HEK293 (cell line): ENCODE measurements around the gene SBNO2.

Experiments used
- CTCF ChIA-PET: fragments of 350-600 bp; formaldehyde crosslinking; extraction: SDS; loops from one replicate; lab custom pipeline; 2021; ENCODE audit warnings: antibody characterized with exemption; lab: Yijun Ruan, JAX
- POLR2A ChIA-PET: fragments of 300-600 bp; formaldehyde crosslinking; extraction: SDS; loops from one replicate; lab custom pipeline; 2020; ENCODE audit warnings: antibody characterized with exemption, inconsistent platforms; lab: Yijun Ruan, JAX
- H3K27ac ChIP-seq: fragments of 200-500 bp; sonication (Bioruptor generic); 2 replicates; pipeline ENCODE4 v1.5.1; 2014; ENCODE audit warnings: low read depth, low read length, control low read depth, inconsistent platforms; ENCODE audit errors: extremely low read depth
- H3K36me3 ChIP-seq, 2 experiments: fragments of 200-500 bp in 1 of 2; sonication (Bioruptor generic) in 1 of 2; 1 replicate in 1 of 2; 2 replicates in 1 of 2; pipeline ENCODE4 v1.5.1; 2014 to 2017; ENCODE audit warnings: inconsistent platforms in 2 of 2, low read length in 2 of 2; ENCODE audit not compliant: control insufficient read depth in 2 of 2, insufficient read depth in 1 of 2
- H3K4me1 ChIP-seq: fragments of 200-500 bp; sonication (Bioruptor generic); 2 replicates; pipeline ENCODE4 v1.5.1; 2014; ENCODE audit warnings: mild to moderate bottlenecking, low read length, inconsistent platforms; ENCODE audit not compliant: control insufficient read depth, insufficient read depth
- H3K4me3 ChIP-seq: 2 replicates; pipeline ENCODE4 v1.5.1; 2011; ENCODE audit warnings: low read depth, mild to moderate bottlenecking, control low read depth, low read length, moderate library complexity
- H3K9me3 ChIP-seq: fragments of 200-500 bp; sonication (Bioruptor generic); 2 replicates; pipeline ENCODE4 v1.5.1; 2014; ENCODE audit warnings: low read depth, low read length, inconsistent platforms; ENCODE audit not compliant: control insufficient read depth, insufficient read depth
- KLF10 ChIP-seq: fragments of 450-650 bp; IDR thresholded peaks from 2 replicates; pipeline ENCODE4 v1.5.1; 2018; ENCODE audit warnings: missing biosample characterization, mild to moderate bottlenecking, missing genetic modification characterization
- KLF16 ChIP-seq: fragments of 450-650 bp; formaldehyde crosslinking; IDR thresholded peaks from 2 replicates; pipeline ENCODE4 v1.5.1; 2017; ENCODE audit warnings: missing biosample characterization, missing genetic modification characterization
- MZF1 ChIP-seq: fragments of 450-650 bp; formaldehyde crosslinking; IDR thresholded peaks from 2 replicates; pipeline ENCODE4 v1.5.1; 2017; ENCODE audit warnings: missing biosample characterization, missing genetic modification characterization, borderline replicate concordance
- OSR2 ChIP-seq: fragments of 450-650 bp; formaldehyde crosslinking; IDR thresholded peaks from 2 replicates; pipeline ENCODE4 v1.5.1; 2016; ENCODE audit warnings: missing biosample characterization, missing genetic modification characterization
- PRDM6 ChIP-seq: fragments of 450-650 bp; formaldehyde crosslinking; IDR thresholded peaks from 2 replicates; pipeline ENCODE4 v1.5.1; 2017; ENCODE audit warnings: missing biosample characterization, missing genetic modification characterization
- SP3 ChIP-seq: fragments of 450-650 bp; formaldehyde crosslinking; IDR thresholded peaks from 2 replicates; pipeline ENCODE4 v1.5.1; 2016; ENCODE audit warnings: missing biosample characterization, missing genetic modification characterization
- SP7 ChIP-seq: fragments of 450-650 bp; formaldehyde crosslinking; IDR thresholded peaks from 2 replicates; pipeline ENCODE4 v1.5.1; 2016; ENCODE audit warnings: missing biosample characterization, missing genetic modification characterization
- ZBTB10 ChIP-seq: fragments of 450-650 bp; formaldehyde crosslinking; IDR thresholded peaks from 2 replicates; pipeline ENCODE4 v1.5.1; 2016; ENCODE audit warnings: missing biosample characterization, missing genetic modification characterization
- ZBTB48 ChIP-seq: fragments of 450-650 bp; formaldehyde crosslinking; IDR thresholded peaks from 2 replicates; pipeline ENCODE4 v1.5.1; 2016; ENCODE audit warnings: missing biosample characterization, missing genetic modification characterization
- ZFP69B ChIP-seq: fragments of 450-650 bp; formaldehyde crosslinking; IDR thresholded peaks from 2 replicates; pipeline ENCODE4 v1.5.1; 2016; ENCODE audit warnings: missing biosample characterization, missing genetic modification characterization
- ZNF133 ChIP-seq: fragments of 450-650 bp; formaldehyde crosslinking; IDR thresholded peaks from 2 replicates; pipeline ENCODE4 v1.5.1; 2016; ENCODE audit warnings: missing biosample characterization, missing genetic modification characterization
- ZNF140 ChIP-seq: fragments of 450-650 bp; formaldehyde crosslinking; IDR thresholded peaks from 2 replicates; pipeline ENCODE4 v1.5.1; 2016; ENCODE audit warnings: missing biosample characterization, missing genetic modification characterization
- ZNF174 ChIP-seq: fragments of 450-650 bp; formaldehyde crosslinking; IDR thresholded peaks from 2 replicates; pipeline ENCODE4 v1.5.0; 2017; ENCODE audit warnings: missing biosample characterization, mild to moderate bottlenecking, missing genetic modification characterization
- ZNF335 ChIP-seq: fragments of 450-650 bp; formaldehyde crosslinking; conservative IDR thresholded peaks from 2 replicates; pipeline ENCODE4 v1.5.1; 2016; ENCODE audit warnings: missing biosample characterization, missing genetic modification characterization
- ZNF350 ChIP-seq: fragments of 450-650 bp; formaldehyde crosslinking; IDR thresholded peaks from 2 replicates; pipeline ENCODE4 v1.5.0; 2017; ENCODE audit warnings: missing biosample characterization, mild to moderate bottlenecking, missing genetic modification characterization
- ZNF623 ChIP-seq: fragments of 450-650 bp; formaldehyde crosslinking; IDR thresholded peaks from 2 replicates; pipeline ENCODE4 v1.5.1; 2016; ENCODE audit warnings: missing biosample characterization, missing genetic modification characterization
- ZNF629 ChIP-seq: fragments of 450-650 bp; formaldehyde crosslinking; IDR thresholded peaks from 2 replicates; pipeline ENCODE4 v1.5.1; 2017; ENCODE audit warnings: missing biosample characterization, missing genetic modification characterization
- ZNF768 ChIP-seq: fragments of 450-650 bp; formaldehyde crosslinking; IDR thresholded peaks from 2 replicates; pipeline ENCODE4 v1.5.1; 2018; ENCODE audit warnings: missing biosample characterization, mild to moderate bottlenecking, missing genetic modification characterization
- ZNF792 ChIP-seq: fragments of 450-650 bp; formaldehyde crosslinking; IDR thresholded peaks from 2 replicates; pipeline ENCODE4 v1.5.1; 2016; ENCODE audit warnings: missing biosample characterization, missing genetic modification characterization
- ZNF830 ChIP-seq: fragments of 450-650 bp; IDR thresholded peaks from 2 replicates; pipeline ENCODE4 v1.5.0; 2018; ENCODE audit warnings: missing biosample characterization, missing genetic modification characterization, low read depth, mild to moderate bottlenecking, moderate library complexity
- ZSCAN4 ChIP-seq: fragments of 450-650 bp; formaldehyde crosslinking; IDR thresholded peaks from 2 replicates; pipeline ENCODE4 v1.5.1; 2017; ENCODE audit warnings: missing biosample characterization, missing genetic modification characterization
- TF ChIP-seq, protein P1 (sequence below): fragments of 450-650 bp; formaldehyde crosslinking; IDR thresholded peaks from 2 replicates; pipeline ENCODE4 v1.5.1; 2016; ENCODE audit warnings: missing biosample characterization, missing genetic modification characterization, borderline replicate concordance
- TF ChIP-seq, protein P2 (sequence below): fragments of 450-650 bp; formaldehyde crosslinking; IDR thresholded peaks from 2 replicates; pipeline ENCODE4 v1.5.1; 2017; ENCODE audit warnings: missing biosample characterization, missing genetic modification characterization
- TF ChIP-seq, protein P3 (sequence below): fragments of 450-650 bp; formaldehyde crosslinking; IDR thresholded peaks from 2 replicates; pipeline ENCODE4 v1.5.1; 2016; ENCODE audit warnings: missing biosample characterization, missing genetic modification characterization

The SBNO2 gene

GRCh38 chr19:1066748-1067340 lies 107.2 kb downstream of the SBNO2 start, which contains the start of gene ARHGAP45:
ARHGAP45 (plus strand) TSS chr19:1067167; CDS start chr19:1067406, 239 bp downstream.
- Histone ChIP-seq H3K27ac (no peak within 1 kb of the TSS), H3K4me3 (peak within 1 kb of the TSS; percentile 19), H3K36me3 (peaks cover 0 to 3% of the 10 kb centered on the region in 2 experiments; a peak in 1 of 3 replicates), H3K9me3 (no peaks in the 10 kb centered on the region), H3K4me1 (peaks cover 2% of the 10 kb centered on the region; the same call in 1 of the 2 replicates)
- POLR2A ChIA-PET: interaction anchor here (0.6 to 1.5 kb wide), 8 partner anchors 9 to 101 kb away, joined by 3 to 6 read pairs (median 3); partner anchors contain the start of gene GPX4
- CTCF ChIA-PET: interaction anchor here (0.7 to 0.8 kb wide), 3 partner anchors 9 to 174 kb away, joined by 3 to 5 read pairs (median 3); no protein-coding TSS in a partner anchor
- TF ChIP-seq ZNF792 (tag by site-specific recombination) (no peak), ZNF629 (tag by site-specific recombination) (no peak), ZNF768 (tag by site-specific recombination) (no peak), ZNF350 (tag by site-specific recombination) (no peak), ZNF133 (tag by site-specific recombination) (no peak), ZFP69B (tag by site-specific recombination) (no peak), ZBTB10 (tag by site-specific recombination) (0 out of 2 replicates have a peak, but pooled peaks have one; percentile 9), ZNF174 (tag by site-specific recombination) (no peak), ZSCAN4 (tag by site-specific recombination) (no peak), SP7 (tag by site-specific recombination) (no peak), SP3 (peak; percentile 15; the same call in 1 of the 2 replicates), MZF1 (tag by site-specific recombination) (no peak), ZNF830 (tag by site-specific recombination) (no peak), ZBTB48 (no peak), ZNF623 (tag by site-specific recombination) (no peak), KLF10 (tag by site-specific recombination) (peak; percentile 63), KLF16 (no peak), ZNF335 (tag by site-specific recombination) (no peak), PRDM6 (no peak), OSR2 (no peak), ZNF140 (tag by site-specific recombination) (no peak)
- TF ChIP-seq, protein P1, sequence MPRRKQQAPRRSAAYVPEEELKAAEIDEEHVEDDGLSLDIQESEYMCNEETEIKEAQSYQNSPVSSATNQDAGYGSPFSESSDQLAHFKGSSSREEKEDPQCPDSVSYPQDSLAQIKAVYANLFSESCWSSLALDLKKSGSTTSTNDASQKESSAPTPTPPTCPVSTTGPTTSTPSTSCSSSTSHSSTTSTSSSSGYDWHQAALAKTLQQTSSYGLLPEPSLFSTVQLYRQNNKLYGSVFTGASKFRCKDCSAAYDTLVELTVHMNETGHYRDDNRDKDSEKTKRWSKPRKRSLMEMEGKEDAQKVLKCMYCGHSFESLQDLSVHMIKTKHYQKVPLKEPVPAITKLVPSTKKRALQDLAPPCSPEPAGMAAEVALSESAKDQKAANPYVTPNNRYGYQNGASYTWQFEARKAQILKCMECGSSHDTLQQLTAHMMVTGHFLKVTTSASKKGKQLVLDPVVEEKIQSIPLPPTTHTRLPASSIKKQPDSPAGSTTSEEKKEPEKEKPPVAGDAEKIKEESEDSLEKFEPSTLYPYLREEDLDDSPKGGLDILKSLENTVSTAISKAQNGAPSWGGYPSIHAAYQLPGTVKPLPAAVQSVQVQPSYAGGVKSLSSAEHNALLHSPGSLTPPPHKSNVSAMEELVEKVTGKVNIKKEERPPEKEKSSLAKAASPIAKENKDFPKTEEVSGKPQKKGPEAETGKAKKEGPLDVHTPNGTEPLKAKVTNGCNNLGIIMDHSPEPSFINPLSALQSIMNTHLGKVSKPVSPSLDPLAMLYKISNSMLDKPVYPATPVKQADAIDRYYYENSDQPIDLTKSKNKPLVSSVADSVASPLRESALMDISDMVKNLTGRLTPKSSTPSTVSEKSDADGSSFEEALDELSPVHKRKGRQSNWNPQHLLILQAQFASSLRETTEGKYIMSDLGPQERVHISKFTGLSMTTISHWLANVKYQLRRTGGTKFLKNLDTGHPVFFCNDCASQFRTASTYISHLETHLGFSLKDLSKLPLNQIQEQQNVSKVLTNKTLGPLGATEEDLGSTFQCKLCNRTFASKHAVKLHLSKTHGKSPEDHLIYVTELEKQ (tag by site-specific recombination): no peak
- TF ChIP-seq, protein P2, sequence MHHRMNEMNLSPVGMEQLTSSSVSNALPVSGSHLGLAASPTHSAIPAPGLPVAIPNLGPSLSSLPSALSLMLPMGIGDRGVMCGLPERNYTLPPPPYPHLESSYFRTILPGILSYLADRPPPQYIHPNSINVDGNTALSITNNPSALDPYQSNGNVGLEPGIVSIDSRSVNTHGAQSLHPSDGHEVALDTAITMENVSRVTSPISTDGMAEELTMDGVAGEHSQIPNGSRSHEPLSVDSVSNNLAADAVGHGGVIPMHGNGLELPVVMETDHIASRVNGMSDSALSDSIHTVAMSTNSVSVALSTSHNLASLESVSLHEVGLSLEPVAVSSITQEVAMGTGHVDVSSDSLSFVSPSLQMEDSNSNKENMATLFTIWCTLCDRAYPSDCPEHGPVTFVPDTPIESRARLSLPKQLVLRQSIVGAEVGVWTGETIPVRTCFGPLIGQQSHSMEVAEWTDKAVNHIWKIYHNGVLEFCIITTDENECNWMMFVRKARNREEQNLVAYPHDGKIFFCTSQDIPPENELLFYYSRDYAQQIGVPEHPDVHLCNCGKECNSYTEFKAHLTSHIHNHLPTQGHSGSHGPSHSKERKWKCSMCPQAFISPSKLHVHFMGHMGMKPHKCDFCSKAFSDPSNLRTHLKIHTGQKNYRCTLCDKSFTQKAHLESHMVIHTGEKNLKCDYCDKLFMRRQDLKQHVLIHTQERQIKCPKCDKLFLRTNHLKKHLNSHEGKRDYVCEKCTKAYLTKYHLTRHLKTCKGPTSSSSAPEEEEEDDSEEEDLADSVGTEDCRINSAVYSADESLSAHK: no peak
- TF ChIP-seq, protein P3, sequence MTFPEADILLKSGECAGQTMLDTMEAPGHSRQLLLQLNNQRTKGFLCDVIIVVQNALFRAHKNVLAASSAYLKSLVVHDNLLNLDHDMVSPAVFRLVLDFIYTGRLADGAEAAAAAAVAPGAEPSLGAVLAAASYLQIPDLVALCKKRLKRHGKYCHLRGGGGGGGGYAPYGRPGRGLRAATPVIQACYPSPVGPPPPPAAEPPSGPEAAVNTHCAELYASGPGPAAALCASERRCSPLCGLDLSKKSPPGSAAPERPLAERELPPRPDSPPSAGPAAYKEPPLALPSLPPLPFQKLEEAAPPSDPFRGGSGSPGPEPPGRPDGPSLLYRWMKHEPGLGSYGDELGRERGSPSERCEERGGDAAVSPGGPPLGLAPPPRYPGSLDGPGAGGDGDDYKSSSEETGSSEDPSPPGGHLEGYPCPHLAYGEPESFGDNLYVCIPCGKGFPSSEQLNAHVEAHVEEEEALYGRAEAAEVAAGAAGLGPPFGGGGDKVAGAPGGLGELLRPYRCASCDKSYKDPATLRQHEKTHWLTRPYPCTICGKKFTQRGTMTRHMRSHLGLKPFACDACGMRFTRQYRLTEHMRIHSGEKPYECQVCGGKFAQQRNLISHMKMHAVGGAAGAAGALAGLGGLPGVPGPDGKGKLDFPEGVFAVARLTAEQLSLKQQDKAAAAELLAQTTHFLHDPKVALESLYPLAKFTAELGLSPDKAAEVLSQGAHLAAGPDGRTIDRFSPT (tag by site-specific recombination): 0 out of 2 replicates have a peak, but pooled peaks have one; percentile 10
